NT2/D1 (cell line): ENCODE data around the gene GK.
"Not testable (repeated sequence)": the region's sequence is repeated elsewhere in the genome, so short reads cannot be mapped to it uniquely, and the experiment has no call there.

ENCODE experiments used
- YY1 ChIP-seq: IDR thresholded peaks from 2 replicates; pipeline ENCODE4 v1.6.1; 2011; ENCODE audit not compliant: insufficient read length, insufficient read depth
- ZNF274 ChIP-seq: IDR thresholded peaks from 2 replicates; pipeline ENCODE4 v1.6.1; 2011; ENCODE audit warnings: mild to moderate bottlenecking, low read depth, low read length

DNA sequence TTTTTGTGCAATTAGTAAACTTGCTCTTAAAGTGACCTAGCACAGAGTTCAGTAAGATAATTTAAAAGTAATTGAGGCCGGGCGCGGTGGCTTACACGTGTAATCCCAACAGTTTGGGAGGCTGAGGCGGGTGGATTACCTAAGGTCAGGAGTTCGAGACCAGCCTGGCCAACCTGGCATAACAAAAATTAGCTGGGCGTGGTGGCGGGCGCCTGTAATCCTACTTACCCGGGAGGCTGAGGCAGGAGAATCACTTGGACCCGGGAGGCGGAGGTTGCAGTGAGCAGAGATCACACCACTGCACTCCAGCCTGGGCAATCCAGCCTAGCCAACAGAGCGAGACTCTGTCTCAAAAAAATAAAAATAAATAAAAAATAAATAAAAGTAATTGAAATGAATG lies 1.2 kb downstream of the GK start:
- not testable (repeated sequence) for TF ChIP-seq ZNF274, YY1
